Femur (tissue), 1 donor: ENCODE data around the gene C19orf25.
"Not testable (repeated sequence)": the region's sequence is repeated elsewhere in the genome, so short reads cannot be mapped to it uniquely, and the experiment has no call there.

Experiments
- DNase-seq: peaks from one replicate; pipeline ENCODE4 v3.0.0-alpha.2; 2017

The C19orf25 gene

GRCh38 chr19:1495051-1495798, 16.2 kb upstream of the C19orf25 start:
- no peak for DNase-seq

DNA sequence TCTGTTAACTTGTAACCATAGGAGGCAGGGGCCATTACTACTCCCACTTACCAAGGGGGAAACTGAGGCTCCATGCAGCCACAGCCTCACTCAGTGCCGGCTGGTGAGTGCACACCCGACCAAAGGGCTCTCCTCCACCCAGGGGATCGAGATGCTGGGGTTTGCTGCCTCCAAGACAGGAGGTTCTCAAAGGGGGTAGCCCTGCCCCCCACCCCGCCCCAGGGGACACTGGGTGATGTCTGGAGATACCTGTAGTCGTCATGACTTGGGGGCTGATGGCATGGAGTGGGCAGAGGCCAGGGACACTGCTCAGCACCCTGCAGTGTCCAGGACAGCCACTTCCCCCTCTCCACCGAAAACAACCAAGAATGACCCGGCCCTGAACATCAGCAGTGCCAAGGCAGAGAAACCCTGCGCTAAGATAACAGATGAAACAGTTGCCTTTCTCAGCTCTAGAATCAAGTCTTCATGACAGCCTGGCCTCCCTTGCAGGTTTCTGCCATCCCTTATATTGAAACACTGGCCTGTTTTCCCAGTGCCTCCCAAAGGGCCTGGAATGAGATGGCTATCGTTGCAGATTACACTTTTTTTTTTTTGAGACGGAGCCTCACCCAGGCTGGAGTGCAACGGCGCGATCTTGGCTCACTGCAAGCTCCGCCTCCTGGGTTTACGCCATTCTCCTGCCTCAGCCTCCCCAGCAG, 15.2 kb upstream of the C19orf25 start:
- DNase-seq, result no peak

DNA sequence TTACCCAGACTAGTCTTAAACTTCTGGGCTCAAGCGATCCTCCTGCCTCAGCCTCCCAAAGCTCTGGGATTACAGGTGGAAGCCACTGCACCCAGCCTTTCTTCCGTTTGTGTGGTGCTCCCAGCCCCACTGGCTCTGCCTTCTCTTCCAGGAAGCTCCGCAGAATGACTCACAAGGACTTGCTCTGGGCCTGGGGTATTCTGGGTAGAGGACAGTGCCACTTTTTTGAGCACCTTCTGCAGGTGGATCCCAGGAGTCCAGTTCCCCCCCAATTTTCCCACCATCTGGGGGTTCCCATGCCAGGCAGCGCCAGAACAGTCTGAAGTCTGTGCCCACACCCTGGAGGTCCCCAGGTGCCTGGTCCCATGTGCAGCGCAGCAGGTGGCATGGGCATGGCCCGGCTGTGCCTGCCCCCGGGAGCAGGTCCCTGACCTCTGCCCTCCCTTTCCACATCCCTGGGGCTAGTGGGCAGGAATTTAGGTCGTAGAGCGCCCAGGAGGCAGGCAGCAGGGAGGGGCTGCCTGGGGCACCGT, 13.5 kb upstream of the C19orf25 start:
- DNase-seq, result no peak

DNA sequence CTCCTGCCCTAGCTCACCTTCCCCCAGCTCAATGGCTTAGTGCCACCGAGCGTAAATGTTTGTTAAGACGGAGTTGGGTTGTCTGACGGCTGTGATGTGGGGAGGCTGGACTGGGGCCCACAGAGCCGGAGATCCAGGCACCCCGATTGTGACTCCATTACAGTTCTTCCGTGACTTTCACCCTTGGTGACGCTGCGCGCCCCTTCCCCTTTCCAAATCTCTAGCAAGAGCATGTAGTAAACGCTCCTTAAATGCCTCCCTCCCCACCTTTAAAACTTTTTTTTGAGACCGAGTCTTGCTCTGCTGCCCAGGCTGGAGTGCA, 12.8 kb upstream of the C19orf25 start:
- DNase-seq, result no peak

DNA sequence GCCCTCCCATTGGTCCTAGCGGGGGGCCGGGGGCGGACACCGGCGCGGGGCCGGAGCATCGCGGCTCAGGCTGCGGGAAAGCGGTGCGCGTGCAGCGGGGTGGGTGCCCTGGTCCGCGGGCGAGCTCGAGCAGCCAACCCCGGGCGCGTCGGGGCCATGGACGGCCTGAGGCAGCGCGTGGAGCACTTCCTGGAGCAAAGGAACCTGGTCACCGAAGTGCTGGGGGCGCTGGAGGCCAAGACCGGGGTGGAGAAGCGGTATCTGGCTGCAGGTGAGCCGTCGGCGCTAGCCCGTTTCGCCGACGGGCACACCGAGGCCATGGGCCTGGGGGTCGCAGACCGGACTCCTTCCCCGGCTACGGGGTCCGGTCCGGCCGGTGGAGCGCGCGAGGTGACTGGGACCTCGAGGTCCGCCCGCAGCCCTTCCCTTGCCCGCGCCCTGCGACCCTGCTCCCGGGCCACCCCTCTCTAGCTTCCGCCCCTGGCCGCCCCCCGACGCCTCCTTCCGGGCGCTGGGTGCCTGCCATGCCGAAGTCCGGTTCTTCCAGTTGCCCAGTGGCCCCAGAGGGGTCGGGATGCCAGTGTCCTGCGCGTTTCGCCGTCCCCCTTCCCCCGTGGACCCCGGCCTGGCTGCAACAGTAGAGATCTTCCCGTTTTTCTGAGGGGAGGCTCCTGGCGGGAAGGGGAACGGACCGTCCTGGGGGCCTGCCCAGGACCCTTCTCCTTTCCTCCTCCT, 12.3 kb upstream of the C19orf25 start, which contains the start of gene REEP6:
REEP6 (plus strand) TSS at position 68 of the 735 bp plus-strand sequence; CDS start at position 157, 89 bp downstream.
- DNase-seq, result peak; percentile 49

GRCh38 chr19:1490311-1491113, 11.5 kb upstream of the C19orf25 start, which contains the start of gene PCSK4:
Gene PCSK4 (minus strand): TSS chr19:1490350. CDS start chr19:1490346, 4 bp downstream.
- DNase-seq, result peak; percentile 100

DNA sequence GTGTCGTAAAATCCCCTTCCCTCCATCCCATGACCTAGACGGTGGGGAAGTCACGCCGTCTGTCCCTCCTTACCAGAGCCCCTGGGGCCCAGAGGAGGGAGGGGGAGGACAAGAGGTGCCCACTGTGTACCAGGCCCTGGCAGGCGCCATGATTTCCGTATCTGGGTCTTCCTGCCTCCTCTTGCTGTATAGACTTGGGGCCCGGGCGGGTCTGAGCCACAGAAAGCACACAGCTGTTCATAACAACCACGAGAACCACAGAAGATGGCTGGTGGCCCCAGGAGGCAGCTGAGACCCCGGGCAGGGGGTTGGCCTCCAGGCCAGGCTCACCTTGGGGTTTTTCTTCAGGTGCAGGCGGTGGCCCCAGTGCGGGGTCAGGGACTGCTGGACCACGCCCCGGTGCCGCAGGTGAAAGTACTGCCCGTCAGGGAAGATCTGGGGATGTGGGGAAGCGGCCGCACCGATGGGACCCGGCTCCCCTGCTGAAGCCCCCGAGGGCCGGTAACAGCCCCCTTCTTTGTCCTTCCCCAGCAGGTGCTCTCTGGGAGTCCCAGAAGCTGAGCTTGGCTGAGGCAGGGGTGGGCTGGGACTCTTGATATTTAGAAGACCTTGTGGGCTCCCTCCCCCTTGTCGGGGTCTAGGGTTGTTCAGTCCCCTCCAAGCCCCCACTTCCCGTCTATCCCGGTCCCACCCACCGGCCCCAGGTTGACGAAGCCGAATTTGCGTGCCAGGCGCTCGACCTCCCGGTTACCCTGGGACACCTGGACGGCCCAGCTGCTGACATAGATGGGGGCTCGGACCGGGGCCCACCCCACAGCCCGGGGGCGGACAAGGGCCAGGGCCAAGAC, 10.7 kb upstream of the C19orf25 start:
- DNase-seq, result peak; percentile 51

DNA sequence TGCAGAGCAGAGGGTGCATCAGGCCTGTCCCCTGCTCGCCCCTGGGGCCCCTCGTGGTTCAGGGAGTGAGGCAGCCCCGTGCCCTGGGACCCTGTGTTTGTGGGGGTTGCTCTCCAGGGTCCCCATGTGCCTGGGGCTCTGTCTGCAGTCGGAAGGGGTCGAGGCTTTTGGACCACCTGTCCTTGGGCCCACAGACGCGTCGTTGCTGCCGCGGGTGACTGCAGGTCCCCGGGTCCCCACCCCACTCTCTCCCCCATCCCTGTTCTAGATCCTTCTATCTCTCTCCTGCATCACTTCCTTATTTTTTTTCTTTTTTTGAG, 9.2 kb upstream of the C19orf25 start:
- DNase-seq, result peak; percentile 29

- DNase-seq, result no peak
Observed at GRCh38 chr19:1487576-1488281, 8.7 kb upstream of the C19orf25 start.

DNA sequence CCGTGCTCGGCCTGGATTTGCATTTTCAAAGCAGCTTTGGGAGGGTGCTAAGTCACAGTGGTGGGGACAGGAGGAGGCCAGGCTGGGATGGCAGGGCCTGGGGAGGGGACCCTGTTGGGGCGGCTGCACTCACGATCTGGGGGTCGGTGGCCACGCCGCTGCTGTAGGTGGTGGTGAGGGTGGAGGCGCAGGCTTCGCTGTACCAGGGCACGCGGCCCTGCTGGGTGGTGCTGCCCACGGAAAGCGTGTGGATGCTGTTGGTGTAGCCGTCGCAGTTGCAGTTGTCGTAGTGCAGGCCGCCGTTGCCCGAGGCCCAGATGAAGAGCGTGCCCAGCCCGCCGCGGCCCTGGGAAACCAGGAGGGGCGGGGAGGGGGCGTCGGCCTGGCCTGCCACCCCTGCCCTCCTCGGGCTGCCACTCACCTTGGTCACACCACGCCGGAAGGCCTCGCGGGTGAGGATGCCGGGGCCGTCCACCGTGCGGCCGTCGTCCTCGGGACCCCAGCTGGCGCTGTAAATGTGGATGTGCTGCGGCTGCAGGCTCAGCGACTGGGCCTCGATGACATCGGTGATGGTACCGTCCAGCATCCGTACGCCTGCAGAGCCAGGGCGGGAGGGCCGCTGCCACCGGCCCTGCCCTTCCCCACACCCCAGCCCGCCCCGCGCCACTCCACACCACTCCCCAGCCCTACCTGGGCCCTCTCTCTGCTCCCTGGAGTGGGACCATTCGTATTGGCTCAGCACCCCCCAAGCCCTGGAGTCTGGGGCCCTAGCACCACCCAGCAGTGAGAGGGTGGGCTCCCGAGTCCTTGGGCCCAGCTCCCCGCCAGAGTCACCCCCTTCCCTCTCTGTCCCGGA, 7.9 kb upstream of the C19orf25 start:
- no peak for DNase-seq

DNA sequence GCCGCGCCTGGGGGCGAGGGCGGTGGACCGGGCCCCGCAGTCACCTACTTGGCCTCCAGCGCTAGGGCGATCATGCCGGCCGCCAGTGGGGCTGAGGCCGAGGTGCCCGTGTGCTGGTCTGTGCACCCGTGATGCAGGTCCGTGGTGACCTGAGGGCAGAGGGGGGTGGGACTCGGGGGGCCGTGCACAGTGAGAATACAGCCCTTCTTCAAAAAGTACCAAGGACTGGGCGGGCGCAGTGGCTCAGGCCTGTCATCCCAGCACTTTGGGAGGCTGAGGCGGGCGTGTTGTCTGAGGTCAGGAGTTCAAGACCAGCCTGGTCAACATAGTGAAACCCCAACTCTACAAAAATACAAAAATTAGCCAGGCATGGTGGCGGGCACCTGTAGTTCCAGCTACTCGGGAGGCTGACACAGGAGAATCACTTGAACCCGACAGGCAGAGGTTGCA, 5.0 kb upstream of the C19orf25 start:
- no peak for DNase-seq

DNA sequence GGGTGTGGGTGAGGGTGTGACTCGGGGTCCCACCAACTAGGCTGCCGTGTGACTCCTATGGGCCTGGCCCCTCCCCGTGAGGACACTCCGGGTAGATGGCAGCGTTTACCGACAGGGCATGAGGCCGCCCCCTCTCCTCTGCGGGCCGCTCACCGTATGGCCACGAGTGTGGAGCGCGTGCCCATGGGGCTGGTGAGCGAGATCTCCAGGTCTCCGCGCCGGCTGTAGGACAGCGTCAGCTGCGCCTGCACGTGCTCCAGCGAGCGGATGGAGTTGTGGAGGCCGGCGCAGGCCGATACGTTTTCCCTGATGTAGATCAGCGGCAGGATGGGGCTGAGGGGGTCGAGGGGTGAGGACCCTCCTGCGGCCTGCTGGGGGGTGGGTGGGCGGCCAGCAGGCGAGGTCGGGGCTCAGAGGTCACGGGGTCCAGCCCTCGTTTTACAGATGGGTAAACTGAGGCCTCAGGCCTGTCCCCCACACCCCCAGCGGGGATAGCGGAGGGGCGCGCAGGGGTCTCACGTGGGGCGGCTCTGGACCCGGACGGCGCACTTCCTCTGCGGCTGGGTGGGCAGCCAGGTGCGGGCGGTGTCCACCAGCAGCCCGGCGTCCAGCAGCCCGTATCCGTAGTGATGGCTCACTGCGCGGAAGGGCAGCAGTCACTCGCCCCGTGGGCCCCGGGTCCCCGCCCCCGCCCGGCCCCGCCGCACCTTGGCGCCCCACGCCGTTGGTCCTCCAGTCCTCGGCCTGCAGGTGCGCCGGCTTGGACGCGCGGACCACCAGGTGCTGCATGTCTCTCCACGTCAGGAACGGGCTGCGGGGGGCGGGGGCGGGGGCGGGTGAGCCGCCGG, 4.3 kb upstream of the C19orf25 start:
- DNase-seq, result no peak

GRCh38 chr19:1482361-1483130, 3.5 kb upstream of the C19orf25 start:
- no peak for DNase-seq

DNA sequence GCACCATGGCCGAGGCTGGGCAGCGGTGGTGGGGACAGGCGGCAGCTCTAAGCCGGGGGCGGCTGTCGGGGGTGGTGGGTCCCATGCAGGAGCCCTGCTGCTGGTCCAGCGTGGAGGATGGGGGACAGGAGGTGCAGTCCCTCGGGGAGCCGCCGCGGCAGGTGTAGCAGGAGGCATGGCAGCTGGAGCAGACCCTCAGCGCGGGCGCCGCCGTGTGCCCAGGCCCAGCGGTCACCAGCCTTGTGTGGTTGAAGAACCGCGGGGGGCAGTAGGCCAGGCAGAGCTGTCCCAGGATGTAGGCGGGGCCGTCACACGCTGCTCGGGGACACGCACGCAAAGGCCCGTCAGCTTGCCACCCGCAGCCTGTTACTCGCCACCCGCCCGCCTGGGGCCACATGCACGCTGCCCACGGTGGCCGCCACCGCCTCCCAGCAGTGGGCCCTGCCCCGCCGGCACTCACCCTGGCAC, 2.9 kb upstream of the C19orf25 start:
- DNase-seq, result peak; percentile 20

DNA sequence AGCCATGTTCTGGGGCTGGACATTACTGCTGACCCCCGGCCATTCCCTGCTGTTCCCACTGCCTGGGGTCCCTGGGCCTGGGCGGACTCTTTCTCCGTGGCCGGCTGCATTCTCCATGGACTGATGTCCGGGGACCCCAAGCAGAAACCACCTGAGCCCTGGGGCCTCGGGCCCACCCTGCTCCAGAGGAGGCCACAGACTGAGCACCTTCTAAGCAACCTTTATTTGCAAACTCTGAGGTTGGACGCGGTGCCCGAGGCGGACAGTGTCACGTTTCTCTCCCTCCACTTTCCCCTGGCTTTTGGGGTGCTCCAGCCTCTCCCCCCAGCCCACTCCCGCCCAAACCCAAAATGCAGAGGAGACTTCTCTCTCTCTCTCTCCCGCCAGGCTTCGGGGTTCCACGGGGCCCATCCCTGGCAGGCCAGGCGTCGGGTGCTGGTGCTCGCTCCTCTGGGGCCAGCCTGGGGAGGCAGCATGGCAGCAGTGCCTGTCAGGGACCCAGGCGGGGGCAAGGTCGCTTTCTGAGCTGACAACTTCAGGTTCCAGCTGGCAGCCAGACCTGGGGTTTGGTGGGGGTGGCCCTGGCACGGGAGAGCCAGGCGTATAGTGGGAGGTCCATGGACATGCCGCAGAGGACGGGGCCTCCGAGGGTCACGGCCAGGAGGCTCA, 2.3 kb upstream of the C19orf25 start:
- no peak for DNase-seq

- DNase-seq, result not testable (repeated sequence)
Observed at GRCh38 chr19:1477056-1477455, 2.0 kb downstream of the C19orf25 start.

GRCh38 chr19:1475751-1476437, 3.1 kb downstream of the C19orf25 start:
- no peak for DNase-seq
